Muscle of leg (tissue), 11 donors: ENCODE data around the gene IPO4. TPM values are rescaled to one million over a fixed set of nuclear protein-coding genes. Genes with fewer than 3 reads are reported as not detected.
"Not testable (repeated sequence)": the region's sequence is repeated elsewhere in the genome, so short reads cannot be mapped to it uniquely, and the experiment has no call there.

ENCODE experiments used
- DNase-seq: peaks from one replicate; pipeline ENCODE4 v3.0.0; 2013
- H3K27ac ChIP-seq: one replicate; pipeline ENCODE4 v1.5.1; 2013; ENCODE audit warnings: mild to moderate bottlenecking, low read length, control low read depth
- H3K27me3 ChIP-seq: one replicate; pipeline ENCODE4 v1.6.1; 2013; ENCODE audit warnings: low read length; ENCODE audit not compliant: control insufficient read depth, insufficient read depth
- H3K36me3 ChIP-seq: one replicate; pipeline ENCODE4 v1.6.1; 2013; ENCODE audit warnings: low read length; ENCODE audit not compliant: control insufficient read depth, insufficient read depth
- H3K4me1 ChIP-seq: one replicate; pipeline ENCODE4 v1.6.1; 2013; ENCODE audit warnings: low read length; ENCODE audit not compliant: control insufficient read depth, insufficient read depth
- H3K4me3 ChIP-seq: one replicate; pipeline ENCODE4 v1.5.1; 2013; ENCODE audit warnings: low read length, control low read depth
- H3K9me3 ChIP-seq: replicated peaks from 2 replicates; pipeline ENCODE4 v1.6.1; 2013; ENCODE audit warnings: low read depth, low read length; ENCODE audit not compliant: control insufficient read depth
- WGBS: methylation state at CpG from one replicate; pipeline ENCODE4 v1.1.5; 2013; ENCODE audit warnings: missing lambda C conversion rate; ENCODE audit not compliant: insufficient coverage; 5-methylcytosine and 5-hydroxymethylcytosine counted together
- polyA plus RNA-seq, 8 donors: library from polyadenylated mRNA; unstranded; fragments of 120-200 nt; gene quantifications; one replicate each; pipeline versions ENCODE4 v1.2.1 to v1.2.3, GENCODE V29; 2013; ENCODE audit warnings: inconsistent platforms in 1 of 8, low replicate concordance in 1 of 8; ENCODE audit not compliant: insufficient read length in 8 of 8, insufficient read depth in 1 of 8
- total RNA-seq: library from RNA; stranded (reverse); fragments of 120-200 nt; gene quantifications from one replicate; pipeline ENCODE4 v1.2.4, GENCODE V29; 2013

Gene IPO4
- total and polyA plus RNA-seq, 9 donors: 19.9 to 37.5 (median 29.4) TPM

DNA sequence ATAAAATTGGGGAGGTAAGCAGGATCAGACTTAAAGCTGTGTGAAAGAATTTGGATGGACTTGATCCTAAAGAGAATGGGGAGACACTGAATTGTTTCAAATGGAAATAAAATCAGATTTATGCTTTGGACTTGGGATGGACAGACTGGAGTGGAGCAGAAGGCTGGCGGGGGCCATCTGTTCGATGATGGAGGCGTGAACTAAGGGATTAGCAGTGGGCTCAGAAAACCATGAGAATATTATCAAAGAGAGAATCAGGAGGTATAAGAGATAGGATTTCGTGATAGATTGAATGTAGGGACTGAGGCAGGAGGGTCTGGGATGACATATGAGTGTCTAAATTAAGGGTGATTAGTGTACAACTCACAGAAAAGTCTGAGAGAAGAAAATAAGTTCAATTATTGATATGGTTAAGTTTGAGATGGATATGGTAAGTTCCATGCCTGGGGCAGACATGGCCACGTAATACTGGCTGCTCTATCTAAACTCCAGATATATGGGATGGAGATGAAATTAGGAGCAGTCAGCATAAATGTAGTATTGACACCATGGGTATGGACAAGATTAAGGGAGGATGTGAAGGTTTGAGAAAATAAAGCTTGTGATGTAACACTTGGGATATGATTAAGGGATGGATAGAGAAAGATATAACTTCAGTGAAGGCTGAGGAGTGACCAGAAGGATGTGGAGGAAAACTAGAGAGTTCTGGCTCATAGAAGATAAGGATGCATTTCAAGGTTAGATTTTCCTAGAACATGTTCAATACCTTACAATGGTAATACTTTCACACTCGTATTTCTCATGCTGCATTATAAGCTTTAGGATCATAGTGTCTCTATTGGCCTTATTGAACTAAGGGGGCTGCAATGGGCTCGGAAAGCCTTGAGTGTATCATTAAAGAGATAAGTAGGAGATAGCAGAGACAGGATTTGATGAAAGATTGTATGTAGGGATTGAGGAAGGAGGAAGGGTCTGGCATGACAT, 15.8 kb upstream of the IPO4 start:
- H3K9me3 ChIP-seq: no peaks in the 10 kb centered on the region
- peaks cover 59% of the 10 kb centered on the region for H3K36me3 ChIP-seq
- H3K27me3 ChIP-seq: no peaks in the 10 kb centered on the region
- no peak overlapping the region for H3K27ac ChIP-seq
- 100% methylated on average over 5 of the region's 7 CpGs for WGBS
- H3K4me3 ChIP-seq: no peak overlapping the region
- DNase-seq: no peak
- no peaks in the 10 kb centered on the region for H3K4me1 ChIP-seq

- 100% methylated on average over 4 of the region's 16 CpGs for WGBS
- not testable (repeated sequence) for H3K4me1 ChIP-seq, DNase-seq, H3K4me3 ChIP-seq, H3K9me3 ChIP-seq, H3K27me3 ChIP-seq, H3K27ac ChIP-seq
- H3K36me3 ChIP-seq: peaks cover 55% of the 10 kb centered on the region
Observed at GRCh38 chr14:24203249-24203886, 14.8 kb upstream of the IPO4 start.

GRCh38 chr14:24202538-24202937, 13.9 kb upstream of the IPO4 start:
- not testable (repeated sequence) for H3K4me3 ChIP-seq, H3K4me1 ChIP-seq, H3K27ac ChIP-seq, DNase-seq, H3K9me3 ChIP-seq, H3K27me3 ChIP-seq
- 82% methylated on average over 8 of the region's 8 CpGs for WGBS
- peaks cover 46% of the 10 kb centered on the region for H3K36me3 ChIP-seq

DNA sequence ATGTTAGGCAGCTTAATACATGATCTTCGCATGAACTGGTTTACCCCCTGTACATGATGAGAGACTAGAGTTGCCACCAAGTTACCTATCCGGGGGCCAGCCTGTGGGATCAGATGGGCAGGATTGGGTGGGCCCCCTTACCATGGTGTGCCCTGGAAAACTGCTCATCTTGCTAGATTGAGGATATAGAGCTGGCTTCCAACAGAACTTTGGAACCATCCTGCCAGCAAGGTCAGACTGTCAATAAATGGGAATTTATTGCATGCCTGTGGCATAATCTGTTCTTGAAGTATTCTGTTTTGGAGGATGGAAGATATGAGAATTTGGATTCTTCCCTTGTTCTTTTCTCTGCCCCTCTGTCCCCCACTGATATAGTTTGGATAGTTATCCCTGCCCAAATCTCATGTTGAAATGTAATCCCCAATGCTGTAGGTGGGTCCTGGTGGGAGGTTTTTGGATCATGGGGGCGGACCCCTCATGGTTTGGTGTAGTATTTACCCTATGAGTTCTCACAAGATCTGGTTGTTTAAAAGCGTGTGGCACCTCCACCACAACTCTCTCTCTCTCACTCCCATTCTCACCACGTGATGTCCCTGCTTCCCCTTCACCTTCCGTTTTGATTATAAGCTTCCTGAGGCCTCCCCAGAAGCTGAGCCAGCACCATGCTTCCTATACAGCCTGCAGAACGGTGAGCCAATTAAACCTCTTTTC, 10.4 kb upstream of the IPO4 start:
- 90% methylated on average over 3 of the region's 7 CpGs for WGBS
- no peak overlapping the region for H3K4me3 ChIP-seq
- peaks cover 14% of the 10 kb centered on the region for H3K4me1 ChIP-seq

GRCh38 chr14:24197056-24197450, 8.4 kb upstream of the IPO4 start:
- H3K27me3 ChIP-seq: no peaks in the 10 kb centered on the region
- H3K4me1 ChIP-seq: peaks cover 14% of the 10 kb centered on the region
- no peak overlapping the region for H3K27ac ChIP-seq
- no peaks in the 10 kb centered on the region for H3K9me3 ChIP-seq
- no peak overlapping the region for H3K4me3 ChIP-seq
- peaks cover 33% of the 10 kb centered on the region for H3K36me3 ChIP-seq
- DNase-seq: no peak
- WGBS: 63% methylated on average over 1 of the region's 2 CpGs

More for the DNA sequence above, 10.4 kb upstream of the IPO4 start:
- Histone ChIP-seq H3K27ac (no peak overlapping the region), H3K36me3 (peaks cover 27% of the 10 kb centered on the region), H3K9me3 (no peaks in the 10 kb centered on the region), H3K27me3 (no peaks in the 10 kb centered on the region)
- DNase-seq: no peak

- 11% methylated on average over 13 of the region's 33 CpGs for WGBS
- H3K27ac ChIP-seq: peak overlapping the region; percentile 93
- DNase-seq: peak; percentile 53
- H3K27me3 ChIP-seq: no peaks in the 10 kb centered on the region
- H3K4me1 ChIP-seq: peaks cover 14% of the 10 kb centered on the region
- H3K4me3 ChIP-seq: peak overlapping the region; percentile 77
- H3K36me3 ChIP-seq: peaks cover 33% of the 10 kb centered on the region
- H3K9me3 ChIP-seq: no peaks in the 10 kb centered on the region
Observed at GRCh38 chr14:24196071-24197055, 7.7 kb upstream of the IPO4 start.

DNA sequence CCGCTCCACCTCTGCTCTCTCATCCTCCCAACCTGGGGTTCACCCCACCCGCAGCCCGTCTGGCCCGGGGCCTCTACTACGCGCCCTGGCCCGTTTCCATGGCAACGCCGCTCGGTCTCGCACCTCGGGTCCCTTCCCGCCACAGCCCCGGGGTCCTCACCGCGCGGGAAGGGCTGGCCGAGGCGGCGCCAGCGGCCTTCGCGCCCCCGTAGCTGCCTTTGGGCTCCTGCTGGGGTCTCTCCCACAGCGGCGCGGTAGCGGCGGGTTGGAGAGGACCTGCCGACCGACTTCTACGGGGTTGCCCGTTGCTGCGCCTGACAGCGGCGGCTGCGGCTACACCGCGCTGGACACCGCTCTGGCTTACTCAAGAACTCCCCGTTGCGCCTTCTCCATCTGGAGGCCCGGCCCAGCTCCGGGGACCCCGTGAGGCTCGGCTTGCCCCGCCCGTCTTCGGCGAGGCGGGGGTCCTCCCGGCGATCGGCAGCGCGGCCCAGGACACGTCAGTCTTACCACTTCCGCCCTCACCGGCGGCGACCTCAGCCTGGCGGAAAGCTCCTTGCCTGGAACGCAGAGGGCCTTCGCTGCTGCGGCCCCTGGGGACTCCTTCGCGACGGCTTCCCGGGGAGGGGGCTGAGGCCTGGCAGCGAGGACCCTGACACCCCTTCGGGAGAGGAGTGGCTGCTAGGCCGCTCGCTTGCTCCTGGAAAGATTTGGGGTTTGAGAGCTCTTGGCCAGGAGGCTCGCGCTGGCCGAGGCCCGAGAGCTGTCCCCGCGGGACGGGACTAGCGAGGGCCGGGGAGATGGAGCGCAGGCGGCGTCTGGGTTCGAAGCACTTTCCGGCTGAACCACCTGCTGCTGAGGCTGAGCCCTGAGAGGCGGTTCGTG, 6.8 kb upstream of the IPO4 start, which contains the start of gene TM9SF1:
TM9SF1 (minus strand) TSS at position 256 of the 885 bp plus-strand sequence. CDS start 422 bp downstream, outside the sequence.
- no peaks in the 10 kb centered on the region for H3K9me3 ChIP-seq
- WGBS: under 1% methylated on average over 84 of the region's 89 CpGs
- peak within 1 kb of the TSS; percentile 77 for H3K4me3 ChIP-seq
- no peaks in the 10 kb centered on the region for H3K27me3 ChIP-seq
- H3K27ac ChIP-seq: peak within 1 kb of the TSS; percentile 93
- DNase-seq: peak; percentile 96
- peaks cover 34% of the 10 kb centered on the region for H3K36me3 ChIP-seq
- H3K4me1 ChIP-seq: peaks cover 14% of the 10 kb centered on the region

- H3K36me3 ChIP-seq: peaks cover 39% of the 10 kb centered on the region
- H3K4me1 ChIP-seq: peaks cover 14% of the 10 kb centered on the region
- peak overlapping the region; percentile 93 for H3K27ac ChIP-seq
- peak overlapping the region; percentile 77 for H3K4me3 ChIP-seq
- H3K27me3 ChIP-seq: no peaks in the 10 kb centered on the region
- no peak for DNase-seq
- H3K9me3 ChIP-seq: no peaks in the 10 kb centered on the region
- WGBS: 56% methylated on average over 8 of the region's 8 CpGs
Observed at GRCh38 chr14:24194873-24195185, 6.2 kb upstream of the IPO4 start.
